ENCODE measurements around the gene MRPL37. TPM values are rescaled to one million over a fixed set of nuclear protein-coding genes. Genes with fewer than 3 reads are reported as not detected.

The MRPL37 gene
- total RNA-seq, 1 experiment from 2014 or later, result 136 TPM

DNA sequence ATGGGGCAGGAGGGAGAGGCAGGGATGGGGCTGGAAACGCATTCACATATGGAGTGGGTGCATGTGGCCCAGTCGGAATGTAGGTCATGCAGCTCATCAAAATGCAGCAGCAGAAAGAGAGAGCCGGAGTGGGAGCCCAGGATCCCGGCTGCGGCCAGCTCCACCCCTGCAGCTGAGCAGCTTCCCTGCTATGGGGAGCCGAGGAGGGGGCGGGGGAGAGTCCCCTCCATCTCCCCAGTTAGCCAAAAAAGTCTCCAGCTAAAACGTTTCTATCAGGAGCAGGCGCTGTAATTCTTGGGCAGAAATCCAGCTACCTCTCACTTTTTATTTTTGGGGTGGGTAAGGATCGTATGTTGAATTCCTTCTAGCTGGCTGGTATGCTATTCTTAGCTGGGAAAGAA lies 39.7 kb downstream of the MRPL37 start:
- DNase-seq (ENCODE audit: low read depth), result no peak

DNA sequence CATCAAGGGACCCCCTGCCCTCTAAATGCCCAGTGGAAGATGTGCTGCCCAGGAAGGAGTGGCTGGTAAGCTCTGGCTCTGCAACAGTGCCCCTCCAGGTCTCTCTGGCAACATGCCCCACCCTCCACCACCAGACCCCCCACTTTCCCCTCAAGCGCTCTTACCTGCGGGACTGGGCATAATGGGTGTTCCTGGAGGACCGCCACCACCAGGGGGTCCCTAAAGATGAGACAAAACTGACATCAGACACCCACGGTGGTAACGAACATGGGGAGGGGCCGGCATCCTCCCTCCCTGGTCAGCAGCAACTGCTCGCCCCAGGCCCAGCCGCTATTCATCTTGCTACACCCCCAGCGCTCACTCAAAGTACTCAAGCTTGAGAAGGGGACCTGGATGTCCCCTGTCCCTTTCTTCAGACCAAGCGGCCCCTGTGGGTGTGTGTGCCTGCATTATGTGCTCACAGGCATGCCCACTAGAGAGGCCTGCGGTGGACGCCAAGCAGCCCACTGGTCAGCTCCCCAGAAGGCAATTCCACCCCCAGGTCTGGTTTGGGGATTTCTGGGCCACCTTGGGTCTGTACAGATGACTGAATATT lies 40.9 kb downstream of the MRPL37 start:
- DNase-seq (ENCODE audit: low read depth), result no peak

DNA sequence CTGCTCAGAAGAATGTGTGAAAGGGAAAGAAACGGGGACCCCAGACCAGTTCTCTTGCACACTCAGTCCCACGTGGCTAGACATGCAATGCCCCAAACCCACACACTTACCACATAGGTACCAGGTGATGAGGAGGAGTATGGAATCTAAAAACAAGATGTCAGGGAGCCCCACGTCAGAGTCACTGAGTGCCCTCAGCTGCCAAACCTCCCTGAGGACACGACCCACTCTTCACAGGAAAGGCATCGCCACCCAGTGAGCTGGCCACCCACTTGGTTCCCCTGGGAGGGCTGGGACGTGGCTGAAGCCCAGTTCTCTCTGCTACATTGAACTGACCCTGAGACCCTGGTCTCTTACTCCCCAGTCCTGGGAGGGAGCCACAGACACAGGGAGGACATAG lies 41.4 kb downstream of the MRPL37 start:
- DNase-seq (ENCODE audit: low read depth), result no peak

DNA sequence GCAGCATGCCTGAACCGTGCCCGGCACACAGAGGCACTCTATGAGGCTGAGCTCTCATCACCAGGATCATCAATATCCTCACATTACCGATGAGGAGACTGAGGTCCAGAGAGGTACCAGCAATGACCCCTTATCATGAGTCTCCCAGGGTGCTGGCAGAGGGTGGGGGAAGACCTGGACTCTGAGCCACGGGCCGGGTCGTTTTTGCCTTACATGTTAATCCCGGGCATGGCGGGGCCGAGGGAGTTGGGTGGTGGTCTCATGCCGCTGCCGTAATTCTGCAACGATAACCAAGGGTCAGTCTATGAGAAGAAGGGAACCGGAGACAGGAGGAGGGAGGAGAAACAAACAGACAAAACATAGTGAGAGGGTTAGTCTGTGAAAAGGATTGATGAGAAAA lies 43.1 kb downstream of the MRPL37 start:
- no peak for DNase-seq (ENCODE audit: low read depth)

DNA sequence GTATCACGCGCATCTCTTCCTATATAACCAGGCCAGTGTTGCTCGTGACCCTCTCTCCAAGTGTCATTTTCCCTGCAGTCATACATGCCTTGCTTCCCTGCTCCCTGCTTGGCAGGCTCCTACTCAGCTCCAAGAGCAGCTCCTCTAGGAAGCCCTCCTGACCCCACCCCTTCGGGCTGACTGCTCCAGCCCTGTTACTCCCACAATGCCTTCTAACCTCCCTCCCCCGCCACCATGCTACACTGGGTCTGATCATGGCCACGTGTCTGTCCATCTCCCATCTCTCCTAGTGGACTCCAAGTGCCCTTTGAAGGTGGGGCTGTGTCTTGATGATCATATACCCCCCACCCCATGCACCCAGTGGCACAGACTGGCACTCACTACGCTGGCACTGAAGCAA lies 44.7 kb downstream of the MRPL37 start:
- no peak for DNase-seq (ENCODE audit: low read depth)

DNA sequence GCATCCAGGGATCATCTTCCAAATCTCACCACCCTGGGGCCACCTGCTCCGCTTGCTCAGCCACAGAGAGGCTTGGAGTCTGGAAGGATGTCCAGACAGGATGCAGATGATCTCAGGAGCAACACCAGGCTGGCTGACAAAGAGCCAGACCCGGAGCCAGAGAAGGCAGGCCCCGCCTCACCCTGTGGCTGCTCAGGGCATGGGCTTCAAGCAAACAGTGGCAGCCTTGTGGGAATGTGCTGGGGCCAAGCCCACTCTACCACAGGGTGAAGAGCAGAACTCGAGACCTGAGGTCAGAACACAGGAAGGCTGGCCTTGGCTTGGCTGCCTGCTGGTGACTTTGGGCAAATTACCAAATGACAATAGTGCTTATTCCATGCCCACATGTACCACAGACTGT lies 45.5 kb downstream of the MRPL37 start:
- DNase-seq (ENCODE audit: low read depth), result peak; percentile 65

DNA sequence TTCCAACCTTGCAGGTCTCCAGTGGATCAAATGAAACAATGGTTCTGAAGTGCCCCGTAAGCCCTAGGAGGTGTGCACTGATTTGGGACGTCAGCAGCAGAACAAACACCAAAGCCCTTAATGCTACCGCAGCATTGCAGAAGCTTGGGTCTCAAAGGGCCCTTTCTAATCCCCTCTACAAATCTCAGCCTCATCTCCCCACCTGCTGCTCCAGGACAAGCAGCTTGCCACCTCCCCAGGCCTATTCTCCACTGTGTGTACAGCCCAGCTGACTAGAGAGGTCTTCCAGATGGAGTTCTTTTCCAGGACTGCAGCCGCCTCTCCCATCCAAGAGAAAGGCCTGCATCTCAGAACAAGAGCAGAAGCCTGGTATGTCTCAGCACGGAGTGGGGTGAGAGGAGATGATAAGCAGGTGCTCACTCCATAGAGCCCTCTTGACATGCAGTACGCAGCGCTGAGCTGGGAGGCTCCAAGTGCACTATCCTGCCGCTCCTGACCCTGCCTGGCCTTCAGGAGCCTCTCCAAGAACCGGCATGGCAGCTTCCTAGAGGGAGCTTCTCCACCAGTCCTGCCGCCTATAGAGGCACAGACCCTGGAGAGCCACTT lies 46.3 kb downstream of the MRPL37 start:
- no peak for DNase-seq (ENCODE audit: low read depth)

DNA sequence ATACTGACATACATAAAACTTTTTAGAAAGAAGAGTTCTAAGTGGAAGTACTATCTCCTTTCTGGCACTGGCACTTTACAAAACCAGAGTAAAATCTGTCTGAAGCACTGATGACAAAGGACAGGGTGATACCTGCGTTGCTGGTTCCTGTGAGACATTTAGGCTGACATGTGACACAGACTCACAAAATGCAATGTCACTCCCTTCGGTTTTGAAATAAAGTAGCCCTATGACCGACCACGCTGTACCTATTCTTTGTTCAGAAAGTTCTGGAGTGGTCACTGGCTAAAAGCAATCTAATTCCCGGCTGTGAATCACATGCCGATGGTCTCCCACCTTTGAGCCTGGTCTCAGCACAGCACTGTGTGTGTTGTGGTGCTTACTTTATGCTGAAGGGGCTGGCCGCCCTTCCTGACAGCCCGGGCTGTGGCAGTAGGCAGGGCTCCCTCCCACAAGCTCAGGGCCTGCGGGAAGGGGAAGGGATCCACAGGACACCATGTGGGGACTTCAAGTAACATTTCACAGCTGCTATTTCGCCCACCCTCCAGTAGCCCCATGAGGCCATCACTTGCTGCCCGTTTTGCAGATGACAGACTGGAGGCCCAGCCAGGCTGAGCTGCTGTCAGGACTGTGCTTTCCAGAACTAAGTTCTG lies 48.0 kb downstream of the MRPL37 start:
- DNase-seq (ENCODE audit: low read depth), result no peak

DNA sequence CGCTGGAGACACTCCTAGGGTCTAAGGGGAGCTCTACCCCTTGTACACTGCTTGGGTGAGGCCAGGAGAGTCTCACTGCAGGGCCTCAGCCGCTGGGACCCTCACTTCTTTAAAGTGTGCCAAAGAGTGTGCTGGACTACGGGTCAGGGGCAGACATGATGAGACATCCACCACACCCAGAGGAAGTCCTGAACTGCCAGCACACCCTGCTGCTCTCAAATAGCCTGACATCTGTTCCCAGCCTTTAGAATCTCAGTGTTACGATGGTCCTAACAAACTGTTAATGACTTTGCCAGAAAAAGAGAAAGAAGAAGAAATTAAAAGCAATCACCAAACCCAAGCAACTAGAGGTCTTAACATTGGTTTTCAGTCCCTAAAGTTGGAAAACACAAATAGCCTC lies 49.0 kb downstream of the MRPL37 start:
- peak; percentile 78 for DNase-seq (ENCODE audit: low read depth)

DNA sequence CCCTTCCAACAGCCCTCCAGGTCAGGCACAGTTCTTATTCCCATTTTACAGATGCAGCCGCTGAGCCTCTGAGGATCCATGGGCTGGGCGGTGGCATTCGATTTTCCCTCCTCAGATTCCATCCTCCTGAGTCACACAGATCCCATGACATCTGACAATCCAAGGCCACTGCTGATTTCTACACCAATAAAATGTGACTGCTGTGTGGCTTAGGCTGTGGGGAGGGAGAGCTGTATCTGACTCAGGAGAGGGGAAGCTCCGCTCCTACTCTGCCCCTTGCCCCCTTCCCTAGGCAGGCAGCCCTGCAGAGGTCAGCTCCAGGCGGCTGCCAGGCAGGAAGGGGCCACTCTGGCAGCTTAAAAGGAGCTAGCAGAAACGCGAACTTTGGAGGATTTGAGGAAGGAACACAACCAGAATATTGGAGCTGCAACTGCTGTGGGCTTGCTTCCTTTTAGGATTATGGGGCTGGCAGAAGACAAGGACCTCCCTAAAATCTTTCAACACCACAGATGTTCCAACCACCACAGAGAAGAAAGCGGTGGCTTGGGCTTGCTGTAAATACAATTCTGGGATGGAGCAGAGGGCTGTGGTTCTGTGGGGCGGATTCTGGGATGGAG lies 50.0 kb downstream of the MRPL37 start:
- DNase-seq (ENCODE audit: low read depth), result peak; percentile 96

DNA sequence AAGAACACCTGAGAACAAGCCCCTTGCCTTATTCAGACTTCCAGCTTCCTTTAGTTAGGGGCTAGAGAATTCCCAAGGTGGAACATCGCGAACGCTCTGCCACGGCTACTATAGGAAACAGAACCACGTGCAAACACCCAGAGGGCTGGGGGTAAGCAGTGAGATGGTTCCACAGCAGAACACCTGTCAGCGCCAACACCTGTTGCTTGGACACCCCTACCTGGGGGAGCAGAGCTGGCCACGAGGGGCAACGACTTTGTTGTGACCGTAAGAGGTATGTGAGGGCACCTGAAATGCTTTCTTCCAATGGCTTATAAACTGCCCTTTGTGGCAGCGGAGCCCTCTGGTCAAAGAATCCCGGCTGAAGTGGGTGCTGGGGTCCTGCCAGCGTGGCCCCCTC lies 50.7 kb downstream of the MRPL37 start:
- DNase-seq (ENCODE audit: low read depth), result no peak

DNA sequence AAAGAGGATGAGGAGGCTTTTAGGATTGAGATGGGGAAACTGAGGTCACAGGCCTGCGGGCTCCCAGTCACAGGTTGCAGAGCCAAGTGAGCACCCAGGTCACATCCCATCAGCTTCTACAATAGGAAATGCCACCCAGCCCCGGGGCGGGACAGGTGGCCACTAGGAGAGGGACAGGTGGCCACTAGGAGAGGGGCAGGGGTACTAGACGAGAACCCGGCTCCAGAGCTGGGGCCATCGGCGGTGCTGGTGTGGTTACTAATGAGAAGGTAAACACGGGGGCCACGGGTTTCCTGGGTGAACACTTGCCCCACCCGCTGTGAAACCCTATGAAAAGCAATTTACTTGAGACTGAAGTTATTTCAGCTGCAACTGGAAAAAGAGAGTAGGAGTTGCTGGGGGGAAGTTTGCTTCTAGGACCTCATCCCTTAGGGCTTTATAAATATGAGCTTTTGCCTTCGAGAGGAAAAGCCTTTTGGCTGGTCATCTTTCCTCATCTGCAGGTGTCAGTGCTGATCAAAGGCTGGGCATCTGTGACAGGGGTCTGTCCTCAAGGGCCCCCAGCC lies 52.5 kb downstream of the MRPL37 start:
- DNase-seq (ENCODE audit: low read depth), result no peak

DNA sequence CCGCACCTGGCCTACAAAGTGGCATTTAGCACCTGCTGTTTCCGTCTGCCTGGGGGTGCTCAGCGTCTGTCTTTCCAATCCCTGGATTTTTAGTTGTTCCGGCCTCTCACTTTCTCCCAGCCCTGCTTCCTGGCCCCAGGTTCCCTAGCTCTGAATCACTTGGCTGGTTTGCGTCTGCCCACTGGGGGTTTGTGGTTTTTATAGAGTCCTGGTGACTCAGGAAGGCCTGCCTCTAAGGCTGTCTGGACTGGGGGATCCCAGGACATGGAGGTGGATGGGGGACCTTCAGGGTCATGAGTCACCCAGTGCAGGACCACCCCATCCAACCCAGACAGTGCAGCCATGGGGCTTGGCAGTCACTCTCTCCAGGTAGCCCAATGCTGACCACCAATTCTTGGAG lies 53.5 kb downstream of the MRPL37 start:
- DNase-seq (ENCODE audit: low read depth), result peak; percentile 94

DNA sequence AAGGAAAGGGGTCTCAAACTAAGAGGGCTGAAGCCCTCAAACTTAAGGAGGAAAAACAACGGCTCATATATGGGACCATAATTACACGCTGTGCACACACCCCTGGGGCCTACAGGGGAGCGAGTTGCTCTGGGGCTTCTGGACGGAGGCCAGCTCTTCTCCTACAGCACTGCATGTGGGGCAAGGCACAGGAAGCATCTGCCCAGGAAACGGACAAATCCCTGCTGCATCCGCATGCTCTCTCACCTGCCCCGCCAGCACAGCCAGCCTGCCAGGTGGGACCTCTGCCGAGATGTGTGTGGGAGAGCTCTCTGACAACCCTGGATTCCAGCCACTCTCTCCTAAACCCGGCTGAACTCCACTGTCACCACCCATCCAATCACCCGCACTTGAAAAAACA lies 54.1 kb downstream of the MRPL37 start:
- DNase-seq (ENCODE audit: low read depth), result no peak

DNA sequence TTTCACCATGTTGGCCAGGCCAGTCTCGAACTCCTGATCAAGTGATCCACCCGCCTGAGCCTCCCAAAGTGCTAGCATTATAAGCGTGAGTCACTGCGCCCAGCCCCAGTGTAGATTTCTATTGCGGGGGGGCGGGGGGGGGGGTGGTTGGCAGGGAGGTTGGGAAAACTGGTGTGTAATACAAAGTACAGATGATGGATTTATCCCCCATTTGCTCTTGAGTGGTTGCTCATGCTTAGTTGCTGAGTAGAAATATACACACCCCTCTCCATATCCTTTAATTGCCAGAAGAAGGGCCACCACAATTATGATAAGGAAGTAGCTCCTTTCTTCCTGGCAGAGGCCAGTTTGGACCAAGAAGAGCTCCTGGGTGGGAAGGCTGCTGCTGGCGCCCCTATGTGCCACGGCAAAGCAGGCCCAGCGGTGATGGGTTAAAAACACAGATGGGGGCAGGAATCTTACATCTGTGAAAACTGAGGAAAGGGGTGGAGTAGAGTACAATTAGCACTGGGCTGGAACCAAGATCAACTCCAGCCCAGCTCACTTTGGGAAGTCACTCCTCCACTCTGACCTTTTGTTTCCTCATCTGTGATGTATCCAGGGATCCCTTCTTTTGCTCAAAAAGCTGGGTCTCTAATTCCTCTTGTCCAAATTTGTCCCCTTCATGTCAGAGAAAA lies 55.2 kb downstream of the MRPL37 start:
- peak; percentile 74 for DNase-seq (ENCODE audit: low read depth)

DNA sequence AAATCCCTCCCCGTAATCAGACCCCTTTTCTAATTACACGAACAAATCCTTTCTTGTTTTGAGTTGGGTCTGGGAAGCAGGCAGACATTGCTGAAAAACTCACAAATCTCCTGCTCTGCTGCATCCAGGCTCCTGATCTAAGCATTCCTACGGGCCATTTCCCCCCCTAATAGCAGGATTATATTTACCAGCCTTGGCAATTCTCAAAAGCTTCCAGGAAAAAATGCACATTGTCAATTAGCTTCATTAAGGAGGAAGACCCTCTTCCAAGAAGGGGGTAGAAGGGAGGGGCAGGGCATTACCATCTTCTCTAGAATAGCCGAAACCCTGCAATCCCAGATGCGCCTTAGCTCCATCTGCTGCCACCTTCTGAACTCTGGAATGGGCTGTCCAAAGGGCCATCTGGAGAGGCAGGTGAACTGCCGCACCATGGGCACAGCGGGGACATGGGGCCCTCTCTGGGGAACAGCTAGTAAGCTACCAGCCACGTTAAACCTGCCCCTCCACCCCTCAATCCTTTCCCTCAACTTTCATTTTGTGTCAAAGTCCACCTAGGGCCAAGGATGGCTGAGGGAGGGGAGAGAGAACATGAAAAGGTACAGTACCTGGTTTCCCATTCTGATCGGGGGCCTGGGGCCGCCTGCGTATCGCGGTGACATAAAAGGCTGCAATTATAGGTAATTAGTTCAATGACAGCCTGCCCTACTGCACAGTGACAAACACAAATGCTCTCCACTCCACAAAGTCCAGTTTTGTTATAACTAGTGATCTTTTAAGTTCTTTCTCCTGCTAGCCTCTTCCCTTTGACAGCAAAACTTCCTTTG lies 56.8 kb downstream of the MRPL37 start:
- DNase-seq (ENCODE audit: low read depth), result no peak

DNA sequence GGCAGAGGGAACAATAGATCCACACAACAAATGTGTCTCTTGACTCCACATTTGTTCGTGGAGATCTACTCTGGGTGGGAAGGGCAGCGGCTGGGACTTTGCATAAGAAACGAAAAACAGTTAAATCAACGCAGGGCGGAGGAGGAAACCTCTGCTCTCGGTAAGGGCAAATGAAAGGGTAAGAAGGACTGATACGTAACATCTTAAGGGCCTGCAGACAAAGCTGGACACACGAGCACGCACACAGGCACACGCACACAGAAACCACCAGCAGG lies 57.3 kb downstream of the MRPL37 start:
- DNase-seq (ENCODE audit: low read depth), result no peak

DNA sequence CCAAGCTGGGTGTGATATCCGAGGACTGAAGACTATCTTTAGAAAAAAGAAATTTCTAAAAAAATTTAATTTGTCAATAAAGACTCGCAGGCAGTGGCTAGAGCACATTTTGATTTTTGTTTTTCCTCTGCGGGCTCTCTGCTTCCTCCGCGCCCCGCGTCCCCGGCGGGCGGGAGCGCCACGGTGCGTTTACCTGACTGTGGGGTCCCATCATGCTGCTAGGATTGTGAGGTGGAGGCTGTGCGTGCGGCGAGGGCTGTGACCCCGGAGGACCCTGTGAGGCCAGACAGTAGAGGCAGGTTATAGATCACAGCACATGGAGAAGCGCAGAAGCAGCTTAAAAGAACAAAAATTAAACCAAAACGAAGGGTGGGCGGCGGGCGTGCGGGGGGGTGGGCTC lies 57.9 kb downstream of the MRPL37 start:
- DNase-seq (ENCODE audit: low read depth), result no peak

DNA sequence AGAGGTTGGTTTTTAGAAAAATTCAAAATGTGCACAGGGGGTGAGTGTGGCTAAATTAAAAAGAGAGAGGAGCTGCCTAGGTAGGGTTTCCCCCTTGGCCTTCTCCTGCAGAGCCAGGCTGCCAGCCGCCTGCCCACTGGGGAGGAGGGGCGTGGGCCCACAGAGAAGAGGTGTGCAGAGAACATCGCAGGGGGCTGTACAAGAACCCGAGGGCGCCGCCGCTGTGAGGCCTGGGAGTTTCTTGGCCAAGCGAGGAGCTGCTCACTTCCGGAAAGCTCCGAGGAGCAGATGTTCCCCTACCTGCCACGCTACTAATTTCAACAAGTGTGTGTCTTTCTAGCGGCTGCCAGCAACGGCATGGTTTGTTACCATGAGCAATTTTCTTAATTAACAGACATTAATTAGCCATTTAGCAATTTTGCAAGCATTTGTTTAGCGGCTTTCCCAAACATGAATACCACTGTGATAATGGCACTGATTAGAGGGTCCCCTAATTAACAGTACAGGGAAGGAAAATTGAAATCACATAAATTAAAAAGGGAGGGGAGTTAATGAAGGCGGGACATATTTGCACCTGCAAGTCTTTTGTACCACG lies 59.7 kb downstream of the MRPL37 start:
- DNase-seq (ENCODE audit: low read depth), result no peak

DNA sequence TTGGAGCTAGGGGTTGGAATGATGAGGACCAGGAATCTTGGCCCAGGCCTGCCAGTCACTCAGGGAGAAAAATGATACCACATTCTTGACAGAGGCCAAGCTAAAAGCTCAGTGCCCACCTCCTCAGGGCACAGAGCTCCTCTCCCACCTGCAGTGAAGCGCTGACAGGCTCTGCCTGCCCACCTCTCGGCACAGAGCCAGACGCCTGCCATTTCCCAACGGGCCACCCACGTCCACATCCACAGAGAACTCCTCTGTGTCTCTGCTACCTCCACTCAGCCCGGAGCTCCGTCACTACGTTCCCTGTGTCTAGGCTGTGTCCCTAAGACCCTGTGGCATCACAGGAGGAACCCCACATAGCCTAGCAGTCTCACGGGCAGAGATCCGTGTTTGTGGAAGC lies 60.8 kb downstream of the MRPL37 start:
- no peak for DNase-seq (ENCODE audit: low read depth)

DNA sequence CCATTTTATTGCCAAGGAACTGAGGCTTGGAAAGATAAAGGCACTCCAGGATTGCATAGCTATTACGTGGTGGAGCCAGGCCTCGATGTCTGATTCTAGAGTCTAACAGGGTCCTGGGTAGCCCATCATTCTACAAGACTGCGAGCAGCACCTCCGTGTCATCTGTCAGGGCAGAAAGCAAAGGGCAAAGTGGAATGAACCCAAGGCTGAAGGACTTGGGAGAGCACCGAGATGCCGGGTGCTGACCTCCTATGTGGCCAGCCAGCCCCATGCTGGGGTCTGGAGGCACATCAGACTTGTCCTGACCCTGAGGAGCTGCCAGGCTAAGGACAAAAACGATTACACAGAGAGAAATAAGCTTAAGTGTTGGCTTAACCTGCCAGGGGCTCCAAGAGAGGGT lies 62.3 kb downstream of the MRPL37 start:
- DNase-seq (ENCODE audit: low read depth), result no peak
